ENCODE data around the gene FAM120C.

DNA sequence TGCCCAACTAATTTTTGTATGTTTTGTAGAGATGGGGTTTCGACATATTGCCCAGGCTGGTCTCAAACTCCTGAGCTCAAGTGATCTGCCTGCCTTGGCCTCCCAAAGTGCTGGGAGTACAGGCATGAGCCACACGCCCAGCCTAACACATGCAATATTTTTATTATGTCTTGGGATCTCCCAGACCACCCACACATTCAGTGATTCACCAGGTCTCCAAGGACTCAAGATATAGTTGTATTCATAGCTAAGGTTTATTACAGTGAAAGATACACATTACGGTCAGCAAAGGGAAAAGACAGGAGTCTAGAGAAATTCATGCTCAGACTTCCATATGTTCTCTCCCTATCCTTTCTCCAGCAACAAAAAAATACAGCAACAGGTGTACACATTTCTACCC, 25.5 kb upstream of the FAM120C start:
- TF ChIP-seq, protein P1, sequence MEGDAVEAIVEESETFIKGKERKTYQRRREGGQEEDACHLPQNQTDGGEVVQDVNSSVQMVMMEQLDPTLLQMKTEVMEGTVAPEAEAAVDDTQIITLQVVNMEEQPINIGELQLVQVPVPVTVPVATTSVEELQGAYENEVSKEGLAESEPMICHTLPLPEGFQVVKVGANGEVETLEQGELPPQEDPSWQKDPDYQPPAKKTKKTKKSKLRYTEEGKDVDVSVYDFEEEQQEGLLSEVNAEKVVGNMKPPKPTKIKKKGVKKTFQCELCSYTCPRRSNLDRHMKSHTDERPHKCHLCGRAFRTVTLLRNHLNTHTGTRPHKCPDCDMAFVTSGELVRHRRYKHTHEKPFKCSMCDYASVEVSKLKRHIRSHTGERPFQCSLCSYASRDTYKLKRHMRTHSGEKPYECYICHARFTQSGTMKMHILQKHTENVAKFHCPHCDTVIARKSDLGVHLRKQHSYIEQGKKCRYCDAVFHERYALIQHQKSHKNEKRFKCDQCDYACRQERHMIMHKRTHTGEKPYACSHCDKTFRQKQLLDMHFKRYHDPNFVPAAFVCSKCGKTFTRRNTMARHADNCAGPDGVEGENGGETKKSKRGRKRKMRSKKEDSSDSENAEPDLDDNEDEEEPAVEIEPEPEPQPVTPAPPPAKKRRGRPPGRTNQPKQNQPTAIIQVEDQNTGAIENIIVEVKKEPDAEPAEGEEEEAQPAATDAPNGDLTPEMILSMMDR (IDR thresholded peaks at IDR 0.05; ENCODE audit: insufficient read depth, low read depth, low read length): no peak
- TF ChIP-seq EZH2 (IDR thresholded peaks at IDR 0.05; ENCODE audit: insufficient read depth, low read length): no peak

All from astrocyte (in vitro differentiated cells and primary cell).